HPDE6-E6E7 (cell line): ENCODE results near the gene COX19.
"Not testable (repeated sequence)": the region's sequence is repeated elsewhere in the genome, so short reads cannot be mapped to it uniquely, and the experiment has no call there.

ENCODE experiments used
- DNase-seq: peaks from one replicate; pipeline ENCODE4 v3.0.0; 2011; ENCODE audit warnings: missing footprints; ENCODE audit errors: extremely low spot score

The COX19 gene

DNA sequence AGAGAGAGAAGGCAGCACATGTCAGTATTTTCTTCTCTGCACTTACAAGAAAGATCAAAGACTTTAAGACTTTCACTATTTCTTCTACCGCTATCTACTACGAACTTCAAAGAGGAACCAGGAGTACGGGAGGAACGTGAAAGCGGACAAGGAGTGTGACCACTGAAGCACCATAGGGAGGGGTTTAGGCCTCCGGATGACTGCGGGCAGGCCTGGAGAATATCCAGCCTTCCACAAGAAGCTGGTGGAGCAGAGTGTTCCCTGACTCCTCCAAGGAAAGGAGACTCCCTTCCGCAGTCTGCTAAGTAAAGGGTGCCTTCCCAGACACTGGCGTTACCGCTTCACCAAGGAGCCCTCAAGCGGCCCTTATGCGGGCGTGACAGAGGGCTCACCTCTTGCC, 14.4 kb downstream of the COX19 start:
- DNase-seq: not testable (repeated sequence)

GRCh38 chr7:960269-960871, 15.0 kb downstream of the COX19 start:
- no peak for DNase-seq

- not testable (repeated sequence) for DNase-seq
Observed at GRCh38 chr7:959740-960139, 15.6 kb downstream of the COX19 start.

DNA sequence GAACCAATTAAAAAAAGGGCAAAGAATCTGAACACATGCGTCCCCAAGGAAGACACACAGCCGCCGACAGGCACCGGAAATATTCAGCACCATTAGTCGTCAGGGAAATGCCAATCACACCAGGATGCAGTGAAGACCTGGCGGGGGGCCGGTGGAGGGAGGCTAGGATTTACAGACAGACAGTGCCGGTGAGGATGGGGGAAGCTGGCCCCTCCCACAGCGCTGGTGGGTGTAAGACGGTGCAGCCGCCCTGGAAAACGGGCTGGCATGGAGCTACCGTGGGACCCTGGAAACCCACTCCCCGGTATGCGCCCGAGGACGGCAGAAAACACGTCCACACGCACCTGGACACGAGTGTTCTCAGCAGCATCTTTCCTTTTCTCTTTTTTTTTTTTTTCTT, 16.1 kb downstream of the COX19 start:
- DNase-seq: no peak

- no peak for DNase-seq
Observed at GRCh38 chr7:958221-959200, 16.8 kb downstream of the COX19 start.

DNA sequence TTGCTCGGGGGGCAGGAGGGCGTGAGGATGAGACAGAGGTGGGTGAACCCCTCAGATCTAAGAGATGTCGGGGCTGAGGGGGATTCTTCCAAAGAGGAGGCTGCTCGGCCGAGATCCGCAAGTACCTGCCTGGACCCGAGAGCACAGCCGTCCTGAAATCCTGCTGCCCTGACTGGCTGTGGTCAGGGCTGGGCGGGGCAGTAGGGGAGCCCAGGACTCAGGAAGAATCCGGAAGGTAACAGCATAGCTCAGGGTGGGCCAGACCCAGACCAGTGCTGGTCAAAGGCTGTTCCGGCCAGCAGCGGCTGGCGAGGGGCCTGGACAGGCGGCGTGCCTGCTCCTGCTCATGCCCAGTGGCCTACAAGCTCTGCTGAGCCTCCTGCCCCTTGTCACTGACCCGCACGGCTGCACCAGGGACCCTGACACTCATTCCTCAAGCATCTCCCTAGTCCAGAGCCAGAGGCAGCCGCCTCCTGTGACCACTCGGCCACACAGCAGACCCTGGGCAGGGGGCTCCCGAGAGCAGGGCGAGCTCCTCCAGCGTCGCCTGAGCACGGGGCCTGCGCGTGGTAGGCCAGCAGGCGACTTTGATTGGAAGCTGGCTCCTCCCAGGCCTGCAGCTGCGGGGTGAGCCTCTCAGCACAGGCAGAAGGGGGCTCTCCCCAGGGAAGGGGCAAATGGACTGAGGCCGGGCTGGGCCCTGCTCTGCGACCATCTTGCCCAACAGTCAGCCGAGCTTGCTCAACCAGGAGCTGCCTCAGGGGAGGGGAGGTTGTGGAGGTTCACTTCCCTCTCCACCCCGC, 17.7 kb downstream of the COX19 start:
- DNase-seq: no peak

DNA sequence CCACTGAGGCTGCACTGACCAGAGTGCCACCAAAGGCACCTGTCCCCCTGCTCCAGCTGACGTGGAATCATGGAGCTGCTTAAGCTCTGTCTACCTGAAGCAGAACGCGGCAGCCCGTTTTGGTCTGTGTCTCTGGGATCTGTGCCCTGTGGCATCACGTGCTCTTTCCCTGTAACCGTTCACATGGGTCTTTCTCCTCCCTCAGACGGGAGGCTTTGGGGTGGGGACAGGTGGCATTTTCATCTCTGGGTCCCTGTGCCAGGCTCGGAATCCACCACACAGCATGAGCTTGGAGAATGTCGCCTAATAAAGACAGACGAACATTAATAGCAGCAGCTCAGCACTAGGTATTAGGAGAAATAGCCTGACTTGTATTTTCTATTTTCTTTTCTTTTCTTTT, 19.3 kb downstream of the COX19 start:
- DNase-seq: no peak

DNA sequence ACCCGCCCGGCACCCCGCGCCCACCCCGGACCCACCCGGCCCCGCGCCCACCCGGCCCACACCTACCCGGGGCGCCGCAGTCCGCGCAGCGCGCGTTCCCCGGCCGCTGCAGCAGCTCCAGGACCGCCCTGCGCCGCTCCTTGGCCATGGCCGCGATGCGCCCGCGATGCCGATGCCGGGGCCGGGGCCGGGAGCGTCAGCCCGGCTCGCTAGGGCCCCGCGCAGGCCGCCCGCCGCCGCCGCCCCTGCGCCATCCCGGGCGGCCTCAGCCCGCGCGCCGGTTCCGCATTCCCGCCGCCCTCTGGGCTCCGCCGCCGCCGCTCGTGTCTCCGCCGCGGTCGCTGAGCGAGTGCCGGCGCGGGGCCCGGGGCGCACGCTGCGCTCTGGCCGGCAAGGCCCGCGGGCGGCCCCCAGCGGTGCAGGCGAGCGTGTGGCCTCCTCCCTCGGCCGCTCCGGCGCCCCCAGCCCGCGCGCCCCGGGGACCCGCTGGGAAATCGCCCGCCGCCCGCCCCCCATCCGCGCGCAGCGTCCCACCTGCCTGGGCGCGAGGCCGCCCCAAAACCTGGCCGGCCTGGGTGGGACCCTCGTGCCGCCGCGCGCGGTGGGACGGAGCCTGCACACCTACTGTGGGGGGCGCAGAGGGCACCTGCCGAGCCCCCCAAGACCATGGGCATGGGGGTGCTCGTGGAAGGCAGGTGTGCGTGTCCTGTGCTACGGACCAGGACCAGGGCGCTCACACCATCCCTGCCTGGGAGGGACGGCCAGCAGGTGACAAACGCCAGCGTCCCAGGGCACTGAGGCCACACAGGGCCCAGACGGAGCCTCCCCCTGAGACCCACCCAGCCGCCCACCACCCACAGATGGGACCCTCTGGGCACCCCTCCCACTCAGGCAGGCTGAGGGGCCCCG, 20.8 kb downstream of the COX19 start, which contains the start of gene ADAP1:
Gene ADAP1, minus strand, starts transcription at position 351 of the 909 bp plus-strand sequence. Its CDS starts 203 bp downstream, at position 148.
- peak; percentile 48 for DNase-seq

- DNase-seq: no peak
Observed at GRCh38 chr7:953547-954327, 21.6 kb downstream of the COX19 start.

- no peak for DNase-seq
Observed at GRCh38 chr7:952548-953441, 22.6 kb downstream of the COX19 start.

DNA sequence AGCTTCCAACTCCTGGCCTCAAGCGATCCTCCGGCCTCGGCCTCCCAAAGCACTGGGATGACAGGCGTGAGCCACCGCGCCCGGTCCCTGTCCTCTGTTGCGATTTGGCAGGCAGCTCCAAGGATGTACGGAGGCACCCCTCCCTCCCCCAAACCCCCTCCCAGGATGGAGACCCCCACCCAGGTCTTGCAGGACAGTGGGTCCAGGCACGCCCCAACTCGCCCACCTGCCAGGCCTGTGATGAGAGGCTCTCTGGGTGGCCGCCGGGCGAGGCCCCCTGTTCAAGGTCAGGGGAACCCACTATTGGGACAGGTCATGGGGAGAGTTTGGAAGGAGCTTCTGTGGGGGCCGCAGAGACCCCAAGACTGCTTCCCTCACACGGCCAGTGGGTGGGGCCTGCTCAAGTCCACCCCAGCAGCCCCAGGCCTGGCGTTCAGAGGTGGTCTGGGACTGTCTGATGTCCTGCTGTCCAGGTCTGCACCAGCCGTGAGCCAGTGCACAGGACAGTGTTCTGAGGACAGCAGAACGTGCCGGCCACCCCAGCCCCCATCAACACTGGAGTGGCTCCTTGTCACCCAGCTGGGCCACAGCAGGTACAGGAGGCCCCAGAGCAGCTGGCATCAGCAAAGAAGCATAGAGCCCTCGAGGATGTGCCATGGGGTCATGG, 23.3 kb downstream of the COX19 start:
- no peak for DNase-seq

DNA sequence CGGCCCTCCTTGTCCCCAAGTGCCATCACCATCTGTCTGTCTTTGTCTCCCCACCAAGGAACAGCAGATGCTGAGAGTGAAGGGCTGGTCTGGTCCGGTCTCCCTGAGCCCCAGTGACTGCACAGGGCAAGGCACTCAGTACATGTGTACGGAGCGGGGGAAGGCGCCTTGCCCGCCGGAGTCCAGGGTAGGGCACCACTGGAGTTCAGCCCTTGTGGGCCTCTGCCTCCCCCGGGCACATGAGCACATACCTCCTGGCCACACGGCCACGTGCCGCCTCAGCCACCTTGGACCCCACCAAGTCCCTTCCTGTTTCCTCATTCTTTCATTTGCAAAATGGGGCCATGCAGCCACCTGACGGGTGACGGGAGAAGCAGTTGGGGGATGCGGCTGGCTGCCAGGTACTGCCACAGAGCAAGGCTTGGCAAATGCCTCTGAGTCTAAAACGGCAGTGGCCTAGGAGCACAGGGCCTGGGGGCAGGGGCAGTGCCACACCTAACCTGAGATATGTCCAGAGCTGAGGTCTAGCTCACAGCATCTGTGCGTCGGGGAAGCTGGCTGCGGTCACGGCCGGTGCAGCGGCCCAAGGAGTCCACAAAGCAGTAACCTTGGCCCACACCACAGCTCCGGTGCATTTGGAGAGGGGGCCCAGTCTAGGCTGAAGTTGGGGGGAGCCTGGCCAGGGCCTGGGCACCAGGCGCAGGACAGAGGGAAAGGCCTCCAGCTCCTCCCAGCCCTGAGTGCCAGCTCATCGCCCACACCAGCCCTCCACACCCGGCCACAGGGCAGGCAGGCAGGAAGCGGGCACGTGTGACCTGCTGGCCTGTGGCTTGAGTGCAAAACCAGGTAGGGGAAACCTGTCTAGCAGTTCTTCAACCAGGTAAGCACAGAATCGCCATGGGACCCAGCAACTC, 26.1 kb downstream of the COX19 start:
- DNase-seq: peak; percentile 48

- no peak for DNase-seq
Observed at GRCh38 chr7:947391-948210, 27.7 kb downstream of the COX19 start.

- DNase-seq: no peak
Observed at GRCh38 chr7:946256-946996, 28.9 kb downstream of the COX19 start.

GRCh38 chr7:945556-946255, 29.6 kb downstream of the COX19 start:
- peak; percentile 98 for DNase-seq
